GM19043 (cell line): ENCODE data around the gene ANXA8L1.
"Not testable (repeated sequence)": the region's sequence is repeated elsewhere in the genome, so short reads cannot be mapped to it uniquely, and the experiment has no call there.

Experiments used
- ATAC-seq: cut with Tn5 transposase; IDR thresholded peaks from one replicate; pipeline ENCODE4 v1.9.1; 2021; ENCODE audit warnings: low read depth; ENCODE audit not compliant: unreplicated experiment

ANXA8L1 gene

DNA sequence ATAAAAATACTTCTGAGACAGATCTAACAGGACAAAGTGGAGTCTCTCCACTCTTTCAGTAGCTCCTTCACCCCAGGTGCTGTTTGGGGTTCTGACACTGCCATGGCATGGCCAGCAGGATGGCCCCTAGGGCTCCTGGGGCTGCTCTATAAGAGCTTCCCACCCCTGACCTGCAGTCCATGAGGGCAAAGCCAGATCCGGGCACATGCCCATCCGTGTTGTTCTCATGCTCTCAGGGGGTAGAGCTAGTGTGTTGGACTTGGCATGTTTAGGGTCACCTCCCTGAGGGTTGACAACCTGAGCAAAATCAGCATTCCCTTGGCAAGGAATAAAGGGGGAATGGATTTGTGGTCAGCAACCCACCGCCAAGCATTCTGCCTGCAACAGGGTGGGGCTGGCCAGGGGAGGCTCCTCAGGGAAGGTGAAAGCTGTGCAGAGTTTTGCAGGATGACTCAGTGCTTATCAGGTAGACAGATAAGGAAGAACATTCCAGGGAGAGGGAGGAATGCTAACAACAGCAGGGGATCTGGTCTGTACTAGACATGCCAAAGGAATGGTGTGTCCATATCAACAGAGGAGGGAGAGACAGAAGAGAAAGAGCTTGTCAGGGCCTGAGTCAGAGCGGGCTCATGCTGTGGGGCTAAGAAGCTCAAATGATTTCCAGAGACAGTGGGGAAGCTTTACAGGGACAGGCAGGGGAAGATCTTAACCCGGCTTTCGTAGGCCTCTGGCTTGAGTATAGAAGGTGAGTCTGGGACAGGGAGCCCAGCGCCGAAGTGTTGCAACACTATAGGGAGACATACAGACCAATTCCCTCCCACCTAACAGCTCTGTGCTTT is 21.1 kb downstream of the ANXA8L1 start:
- ATAC-seq: not testable (repeated sequence)

DNA sequence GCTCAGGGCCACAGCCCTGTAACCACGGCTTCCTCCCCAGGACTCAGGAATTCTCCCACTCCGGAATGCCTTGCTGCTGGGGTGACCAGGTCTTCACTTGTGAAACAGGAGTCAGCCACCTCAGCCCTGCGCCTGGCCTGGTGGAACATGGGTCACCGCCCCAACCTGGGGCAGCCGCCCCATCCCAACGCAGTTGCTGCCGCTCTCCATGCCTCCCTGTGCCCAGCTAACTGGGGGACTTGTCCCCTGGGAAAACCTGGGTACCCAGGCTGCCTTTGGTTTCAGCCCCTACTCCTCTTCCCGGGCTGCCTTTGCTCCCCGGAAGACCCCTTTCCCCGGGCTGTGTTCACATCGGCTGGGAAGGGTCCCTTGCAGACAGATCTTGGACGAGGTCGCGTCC is 22.2 kb downstream of the ANXA8L1 start:
- not testable (repeated sequence) for ATAC-seq

DNA sequence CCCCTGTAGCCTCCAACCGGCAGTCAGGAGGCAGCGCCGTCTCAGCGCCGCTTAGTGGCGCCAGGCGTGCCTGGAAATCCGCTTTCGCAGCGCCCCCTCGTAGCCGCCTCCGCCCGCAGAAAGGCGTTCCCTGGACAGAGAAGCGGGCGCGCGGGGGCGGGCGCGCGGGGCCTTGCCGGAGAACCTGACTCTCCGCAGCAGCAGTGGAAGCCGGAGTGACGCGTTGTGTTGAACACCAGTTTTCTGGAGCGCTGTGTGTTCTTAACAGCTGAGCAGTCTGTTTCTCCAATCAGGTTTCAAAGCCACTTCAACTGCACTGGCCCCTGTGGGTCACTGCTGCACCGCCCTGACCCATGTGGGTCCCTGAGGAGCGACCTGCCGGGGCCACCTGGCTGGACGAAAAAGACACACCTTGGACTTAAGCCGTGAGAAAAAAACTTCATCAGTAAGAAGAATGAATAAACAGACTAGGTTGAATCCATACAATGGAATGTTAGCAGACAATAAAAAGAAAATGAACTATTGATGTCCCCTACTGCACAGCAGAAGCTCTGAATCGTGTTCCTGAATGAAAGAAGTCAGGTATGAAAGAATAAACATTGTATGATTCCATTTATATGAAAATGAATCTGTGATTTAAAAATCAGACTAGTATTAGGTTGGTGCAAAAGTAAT is 22.8 kb downstream of the ANXA8L1 start:
- ATAC-seq: not testable (repeated sequence)

DNA sequence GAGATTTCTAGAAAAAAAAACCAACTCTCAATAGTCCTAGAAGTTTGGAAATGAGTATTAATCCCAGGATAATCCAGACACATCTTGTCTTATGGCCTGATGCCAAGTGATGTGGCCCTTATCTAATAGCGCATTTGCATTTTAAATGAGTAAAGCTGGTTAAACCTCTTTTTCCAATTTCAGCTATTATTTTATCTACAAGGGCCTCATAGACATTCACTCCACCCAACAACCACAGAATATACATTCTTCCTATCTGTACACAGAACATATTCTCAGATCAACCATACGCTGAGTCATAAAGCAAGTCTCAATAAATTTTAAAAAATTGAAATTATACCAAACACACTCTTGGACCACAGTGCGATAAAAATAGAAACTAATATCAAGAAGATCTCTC is 34.0 kb downstream of the ANXA8L1 start:
- ATAC-seq: not testable (repeated sequence)

DNA sequence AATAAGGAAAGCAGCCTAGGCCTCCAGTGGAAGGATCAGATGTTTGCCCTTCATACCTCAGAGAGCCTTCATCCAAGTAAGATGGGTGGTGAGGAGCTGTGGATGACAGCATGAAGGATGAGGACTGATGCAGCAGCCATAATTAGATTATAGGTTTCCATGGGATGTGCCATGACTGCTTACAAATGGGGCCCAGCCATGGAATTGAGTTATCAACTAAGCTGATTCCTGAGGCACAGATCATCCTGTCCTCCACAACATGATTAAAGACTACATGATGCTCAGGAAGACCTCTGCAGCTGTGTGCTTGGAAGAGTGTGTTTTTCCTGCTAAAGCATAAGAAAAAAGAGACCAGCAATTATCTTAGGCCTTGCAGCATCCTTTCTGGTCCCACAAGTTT is 35.5 kb downstream of the ANXA8L1 start:
- ATAC-seq: not testable (repeated sequence)

DNA sequence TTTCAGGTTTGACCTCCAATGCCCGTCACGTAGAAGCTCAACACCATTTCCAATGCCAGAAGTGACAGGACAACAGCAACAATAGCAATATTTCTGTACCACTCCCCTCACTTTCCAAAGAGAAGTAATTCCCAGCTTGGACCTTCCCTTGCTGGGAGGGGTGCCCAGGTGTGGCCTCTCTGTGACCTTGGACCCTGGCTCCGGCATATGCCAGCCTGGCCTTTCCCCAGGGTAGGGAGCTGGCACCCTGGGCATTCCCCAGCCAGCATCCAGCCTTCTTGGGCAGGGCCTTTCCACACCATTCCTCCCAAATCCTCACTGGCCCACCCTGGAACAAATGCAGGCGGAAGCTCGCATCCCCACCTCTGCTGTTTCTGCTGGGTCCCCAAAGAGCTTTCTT is 37.1 kb downstream of the ANXA8L1 start:
- ATAC-seq: not testable (repeated sequence)

DNA sequence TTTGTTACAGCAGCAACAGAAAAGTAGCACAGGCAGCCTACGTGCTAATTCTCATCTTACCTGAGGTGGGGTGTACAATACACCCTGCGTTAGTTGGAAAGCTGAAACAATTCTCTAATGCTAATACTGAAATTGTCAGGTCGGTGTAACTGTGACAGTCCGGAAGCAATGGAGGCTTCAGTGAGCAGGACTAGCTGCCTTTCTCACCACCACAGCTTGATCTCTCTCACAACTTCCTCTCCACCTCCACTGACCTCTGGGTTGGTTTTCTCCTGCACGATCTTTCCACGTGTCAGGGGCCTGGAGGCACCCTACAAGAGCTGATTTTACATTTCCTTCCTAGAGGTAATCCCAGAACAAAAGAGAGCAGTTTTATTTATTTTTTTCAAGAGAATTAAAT is 39.7 kb downstream of the ANXA8L1 start:
- ATAC-seq: not testable (repeated sequence)

DNA sequence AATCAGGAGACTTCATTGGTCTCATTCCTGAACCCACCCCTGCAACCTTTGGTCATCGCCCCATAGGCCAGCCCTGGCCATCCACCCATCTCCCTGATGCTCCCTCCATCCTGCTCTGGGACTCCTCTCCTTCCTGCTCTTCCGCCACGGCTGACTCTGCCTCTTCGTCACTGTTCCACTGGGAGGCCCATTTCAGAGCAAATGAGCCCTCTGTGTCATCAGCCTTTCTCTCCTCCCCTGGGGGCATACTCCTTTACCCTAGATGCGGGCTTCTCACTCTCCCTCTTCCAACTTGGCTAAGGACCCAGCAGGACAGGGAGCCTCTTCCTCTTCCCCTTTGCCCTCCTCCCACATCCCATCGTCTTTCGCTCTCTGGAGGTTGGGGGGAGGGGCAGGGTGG is 42.7 kb downstream of the ANXA8L1 start:
- not testable (repeated sequence) for ATAC-seq

DNA sequence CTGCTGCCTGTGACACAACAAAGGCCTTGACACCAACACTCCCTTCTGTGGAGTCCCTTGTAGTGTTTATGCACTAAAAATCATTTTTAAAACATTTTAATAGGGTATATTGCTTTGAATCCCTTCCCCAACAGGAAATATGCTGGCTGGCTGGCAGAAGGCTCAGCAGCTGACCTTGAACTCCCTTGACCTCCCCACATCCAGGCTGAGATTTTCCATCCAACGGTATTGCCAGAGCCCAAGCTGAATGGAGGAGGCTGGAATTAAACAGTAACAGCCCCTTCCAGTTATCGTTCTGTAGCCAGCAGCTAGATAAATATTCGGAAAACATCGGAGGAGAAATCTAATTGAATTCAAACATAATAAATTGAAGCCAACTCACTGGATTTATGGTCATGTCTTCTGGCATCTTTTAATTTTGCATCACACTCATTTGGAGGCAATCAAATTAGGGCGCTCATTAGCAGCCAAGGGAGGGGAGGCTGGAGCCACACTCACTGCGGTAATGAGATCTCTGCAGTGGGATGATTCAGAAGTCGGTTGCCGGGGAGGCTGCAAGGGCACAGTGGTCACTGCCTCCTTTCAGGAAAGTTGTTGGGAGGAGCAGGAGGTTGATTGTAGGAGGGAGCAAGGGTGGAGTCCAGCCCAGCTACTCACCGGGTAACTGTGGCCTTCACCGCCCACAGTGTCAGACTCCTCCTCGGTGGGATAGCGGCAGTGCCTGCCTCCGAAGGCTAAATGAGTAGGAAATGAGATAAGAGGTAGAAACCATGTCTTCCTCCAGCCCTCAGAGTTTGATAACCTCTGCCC is 44.2 kb downstream of the ANXA8L1 start:
- ATAC-seq: not testable (repeated sequence)

DNA sequence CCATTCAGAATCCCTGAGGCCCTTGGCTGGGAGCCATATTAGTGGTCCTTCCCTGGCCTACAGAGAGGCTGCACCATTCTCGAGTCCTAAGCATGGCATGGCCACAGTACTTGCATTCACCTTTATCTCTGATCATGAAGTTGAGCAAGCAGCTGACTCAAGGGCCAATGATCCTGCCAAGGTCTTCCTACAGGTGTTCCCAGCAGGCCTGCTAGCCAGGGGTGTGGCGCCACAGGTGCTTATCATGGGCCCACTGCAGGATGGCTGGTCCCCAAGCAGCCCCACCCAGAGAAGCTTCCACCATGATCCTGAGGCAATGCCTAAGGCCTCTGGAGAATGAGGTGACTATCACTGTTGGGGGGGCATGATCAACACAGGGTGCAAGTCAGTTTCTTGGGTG is 48.0 kb downstream of the ANXA8L1 start:
- not testable (repeated sequence) for ATAC-seq

DNA sequence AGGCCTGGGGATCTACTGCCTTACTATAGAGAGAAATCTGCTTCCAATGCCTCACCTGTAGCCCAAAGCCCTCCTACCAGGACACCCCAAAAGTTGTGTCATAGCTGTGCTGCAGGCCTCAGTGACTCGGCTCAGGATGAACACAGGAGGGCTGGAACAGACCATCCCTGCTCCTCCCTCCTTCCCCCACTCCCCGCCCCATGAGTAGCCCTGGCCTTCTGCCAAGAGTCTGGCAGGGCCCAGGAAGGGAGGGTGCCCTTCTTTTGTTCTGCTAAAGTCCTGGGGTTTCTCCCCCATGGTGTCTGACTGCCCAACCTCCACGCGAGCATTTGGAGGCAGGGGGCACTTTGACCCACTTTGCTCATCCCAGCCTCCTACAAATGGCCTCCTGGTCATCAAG is 65.4 kb downstream of the ANXA8L1 start:
- ATAC-seq: not testable (repeated sequence)
